HEK293 (cell line): Measurements from ENCODE around the gene RUVBL1.

Source experiments
- CTCF ChIA-PET: fragments of 350-600 bp; formaldehyde crosslinking; extraction: SDS; loops from one replicate; lab custom pipeline; 2021; ENCODE audit warnings: antibody characterized with exemption; lab: Yijun Ruan, JAX
- POLR2A ChIA-PET: fragments of 300-600 bp; formaldehyde crosslinking; extraction: SDS; loops from one replicate; lab custom pipeline; 2020; ENCODE audit warnings: antibody characterized with exemption, inconsistent platforms; lab: Yijun Ruan, JAX
- H3K27ac ChIP-seq: fragments of 200-500 bp; sonication (Bioruptor generic); 2 replicates; pipeline ENCODE4 v1.5.1; 2014; ENCODE audit warnings: low read depth, low read length, control low read depth, inconsistent platforms; ENCODE audit errors: extremely low read depth
- H3K36me3 ChIP-seq, 2 experiments: fragments of 200-500 bp in 1 of 2; sonication (Bioruptor generic) in 1 of 2; 1 replicate in 1 of 2; 2 replicates in 1 of 2; pipeline ENCODE4 v1.5.1; 2014 to 2017; ENCODE audit warnings: inconsistent platforms in 2 of 2, low read length in 2 of 2; ENCODE audit not compliant: control insufficient read depth in 2 of 2, insufficient read depth in 1 of 2
- H3K4me1 ChIP-seq: fragments of 200-500 bp; sonication (Bioruptor generic); 2 replicates; pipeline ENCODE4 v1.5.1; 2014; ENCODE audit warnings: mild to moderate bottlenecking, low read length, inconsistent platforms; ENCODE audit not compliant: control insufficient read depth, insufficient read depth
- H3K4me3 ChIP-seq: 2 replicates; pipeline ENCODE4 v1.5.1; 2011; ENCODE audit warnings: low read depth, mild to moderate bottlenecking, control low read depth, low read length, moderate library complexity
- H3K9me3 ChIP-seq: fragments of 200-500 bp; sonication (Bioruptor generic); 2 replicates; pipeline ENCODE4 v1.5.1; 2014; ENCODE audit warnings: low read depth, low read length, inconsistent platforms; ENCODE audit not compliant: control insufficient read depth, insufficient read depth
- FEZF1 ChIP-seq: fragments of 450-650 bp; formaldehyde crosslinking; IDR thresholded peaks from 2 replicates; pipeline ENCODE4 v1.5.1; 2016; ENCODE audit warnings: missing biosample characterization, missing genetic modification characterization
- GLIS2 ChIP-seq: fragments of 450-650 bp; formaldehyde crosslinking; IDR thresholded peaks from 2 replicates; pipeline ENCODE4 v1.5.1; 2016; ENCODE audit warnings: missing biosample characterization, missing genetic modification characterization
- KLF1 ChIP-seq: fragments of 450-650 bp; formaldehyde crosslinking; IDR thresholded peaks from 2 replicates; pipeline ENCODE4 v1.5.1; 2016; ENCODE audit warnings: missing biosample characterization, missing genetic modification characterization
- PRDM1 ChIP-seq: fragments of 450-650 bp; formaldehyde crosslinking; IDR thresholded peaks from 2 replicates; pipeline ENCODE4; 2016; ENCODE audit warnings: missing biosample characterization, missing genetic modification characterization
- RBAK ChIP-seq: fragments of 450-650 bp; formaldehyde crosslinking; IDR thresholded peaks from 2 replicates; pipeline ENCODE4 v1.5.1; 2016; ENCODE audit warnings: missing biosample characterization, missing genetic modification characterization
- ZFP37 ChIP-seq: fragments of 450-650 bp; formaldehyde crosslinking; IDR thresholded peaks from 2 replicates; pipeline ENCODE4 v1.5.1; 2016; ENCODE audit warnings: missing biosample characterization, missing genetic modification characterization
- ZNF112 ChIP-seq: fragments of 450-650 bp; formaldehyde crosslinking; IDR thresholded peaks from 2 replicates; pipeline ENCODE4 v1.5.0; 2017; ENCODE audit warnings: missing biosample characterization, missing genetic modification characterization
- ZNF114 ChIP-seq: fragments of 450-650 bp; formaldehyde crosslinking; IDR thresholded peaks from 2 replicates; pipeline ENCODE4 v1.5.0; 2017; ENCODE audit warnings: missing biosample characterization, missing genetic modification characterization
- ZNF169 ChIP-seq: fragments of 450-650 bp; formaldehyde crosslinking; IDR thresholded peaks from 2 replicates; pipeline ENCODE4 v1.5.1; 2016; ENCODE audit warnings: missing biosample characterization, missing genetic modification characterization
- ZNF184 ChIP-seq: fragments of 450-650 bp; IDR thresholded peaks from 2 replicates; pipeline ENCODE4 v1.5.1; 2018; ENCODE audit warnings: missing biosample characterization, mild to moderate bottlenecking, missing genetic modification characterization
- ZNF2 ChIP-seq: fragments of 450-650 bp; formaldehyde crosslinking; IDR thresholded peaks from 2 replicates; pipeline ENCODE4 v1.5.1; 2016; ENCODE audit warnings: missing biosample characterization, missing genetic modification characterization
- ZNF214 ChIP-seq: fragments of 450-650 bp; formaldehyde crosslinking; IDR thresholded peaks from 2 replicates; pipeline ENCODE4 v1.5.1; 2017; ENCODE audit warnings: missing biosample characterization, mild to moderate bottlenecking, missing genetic modification characterization, borderline replicate concordance
- ZNF248 ChIP-seq: fragments of 450-650 bp; formaldehyde crosslinking; IDR thresholded peaks from 2 replicates; pipeline ENCODE4 v1.5.1; 2017; ENCODE audit warnings: missing biosample characterization, missing genetic modification characterization
- ZNF302 ChIP-seq: fragments of 450-650 bp; formaldehyde crosslinking; IDR thresholded peaks from 2 replicates; pipeline ENCODE4 v1.5.1; 2016; ENCODE audit warnings: missing biosample characterization, missing genetic modification characterization, low read depth
- ZNF354C ChIP-seq: fragments of 450-650 bp; formaldehyde crosslinking; IDR thresholded peaks from 2 replicates; pipeline ENCODE4 v1.5.1; 2016; ENCODE audit warnings: missing biosample characterization, missing genetic modification characterization, low read depth, borderline replicate concordance
- ZNF394 ChIP-seq: fragments of 450-650 bp; formaldehyde crosslinking; IDR thresholded peaks from 2 replicates; pipeline ENCODE4 v1.5.1; 2016; ENCODE audit warnings: missing biosample characterization, missing genetic modification characterization, mild to moderate bottlenecking, moderate library complexity, borderline replicate concordance
- ZNF416 ChIP-seq: fragments of 450-650 bp; formaldehyde crosslinking; IDR thresholded peaks from 2 replicates; pipeline ENCODE4 v1.5.1; 2016; ENCODE audit warnings: missing biosample characterization, missing genetic modification characterization
- ZNF423 ChIP-seq: fragments of 450-650 bp; formaldehyde crosslinking; IDR thresholded peaks from 2 replicates; pipeline ENCODE4 v1.5.1; 2016; ENCODE audit warnings: missing biosample characterization, missing genetic modification characterization
- ZNF48 ChIP-seq: fragments of 450-650 bp; formaldehyde crosslinking; IDR thresholded peaks from 2 replicates; pipeline ENCODE4 v1.5.1; 2016; ENCODE audit warnings: missing biosample characterization, missing genetic modification characterization
- ZNF658 ChIP-seq: fragments of 450-650 bp; formaldehyde crosslinking; IDR thresholded peaks from 2 replicates; pipeline ENCODE4; 2016; ENCODE audit warnings: missing biosample characterization, missing genetic modification characterization
- ZNF677 ChIP-seq: fragments of 450-650 bp; IDR thresholded peaks from 2 replicates; pipeline ENCODE4 v1.5.0; 2018; ENCODE audit warnings: missing biosample characterization, mild to moderate bottlenecking, missing genetic modification characterization, moderate library complexity
- ZNF768 ChIP-seq: fragments of 450-650 bp; formaldehyde crosslinking; IDR thresholded peaks from 2 replicates; pipeline ENCODE4 v1.5.1; 2018; ENCODE audit warnings: missing biosample characterization, mild to moderate bottlenecking, missing genetic modification characterization
- ZNF776 ChIP-seq: fragments of 450-650 bp; formaldehyde crosslinking; IDR thresholded peaks from 2 replicates; pipeline ENCODE4 v1.5.0; 2017; ENCODE audit warnings: missing biosample characterization, missing genetic modification characterization, borderline replicate concordance
- ZNF843 ChIP-seq: fragments of 450-650 bp; formaldehyde crosslinking; IDR thresholded peaks from 2 replicates; pipeline ENCODE4 v1.5.1; 2016; ENCODE audit warnings: missing biosample characterization, missing genetic modification characterization
- TF ChIP-seq, protein P1 (sequence below): fragments of 450-650 bp; formaldehyde crosslinking; IDR thresholded peaks from 2 replicates; pipeline ENCODE4 v1.5.1; 2017; ENCODE audit warnings: missing biosample characterization, missing genetic modification characterization
- TF ChIP-seq, protein P2 (sequence below): fragments of 450-650 bp; formaldehyde crosslinking; IDR thresholded peaks from 2 replicates; pipeline ENCODE4 v1.5.1; 2017; ENCODE audit warnings: missing biosample characterization, missing genetic modification characterization

Gene RUVBL1

DNA sequence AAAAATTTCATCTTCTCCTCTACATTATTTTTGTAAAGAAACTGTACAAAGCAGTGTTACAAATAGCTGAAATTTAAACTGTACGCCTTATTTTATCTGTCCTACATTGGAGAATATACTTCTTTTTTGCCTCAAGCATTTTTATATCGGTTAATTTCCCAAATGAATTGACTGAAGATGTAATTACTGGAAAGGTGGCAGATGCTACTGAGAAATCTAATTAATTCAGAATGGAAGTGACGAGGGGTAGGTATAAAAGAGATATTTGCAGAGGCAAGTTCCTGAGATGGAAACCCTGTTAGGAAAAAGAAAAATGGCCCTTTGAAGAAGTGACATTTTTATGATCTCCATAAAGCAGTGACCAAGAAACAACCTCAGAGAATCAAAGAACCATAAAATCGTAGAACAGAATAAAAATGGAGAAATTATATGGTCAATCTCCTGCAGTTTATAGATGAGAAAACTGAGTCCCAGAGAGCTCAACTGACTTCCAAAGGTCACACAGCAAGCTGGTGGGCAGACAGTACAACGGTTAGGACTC, 20.4 kb downstream of the RUVBL1 start:
- H3K27ac ChIP-seq = no peak overlapping the region
- ChIA-PET CTCF (interaction anchor here (0.6 to 1.6 kb wide), 3 partner anchors 12 to 30 kb away, joined by 3 to 5 read pairs (median 3); no protein-coding TSS in a partner anchor), POLR2A (no interaction called here)
- no peak overlapping the region for H3K4me3 ChIP-seq
- no peaks in the 10 kb centered on the region for H3K9me3 ChIP-seq
- H3K4me1 ChIP-seq = no peaks in the 10 kb centered on the region
- TF ChIP-seq ZFP37 (tag by site-specific recombination) (no peak), RBAK (tag by site-specific recombination) (no peak), ZNF214 (tag by site-specific recombination) (no peak), ZNF768 (tag by site-specific recombination) (peak; percentile 55; the same call in 1 of the 2 replicates)
- TF ChIP-seq, protein P1, sequence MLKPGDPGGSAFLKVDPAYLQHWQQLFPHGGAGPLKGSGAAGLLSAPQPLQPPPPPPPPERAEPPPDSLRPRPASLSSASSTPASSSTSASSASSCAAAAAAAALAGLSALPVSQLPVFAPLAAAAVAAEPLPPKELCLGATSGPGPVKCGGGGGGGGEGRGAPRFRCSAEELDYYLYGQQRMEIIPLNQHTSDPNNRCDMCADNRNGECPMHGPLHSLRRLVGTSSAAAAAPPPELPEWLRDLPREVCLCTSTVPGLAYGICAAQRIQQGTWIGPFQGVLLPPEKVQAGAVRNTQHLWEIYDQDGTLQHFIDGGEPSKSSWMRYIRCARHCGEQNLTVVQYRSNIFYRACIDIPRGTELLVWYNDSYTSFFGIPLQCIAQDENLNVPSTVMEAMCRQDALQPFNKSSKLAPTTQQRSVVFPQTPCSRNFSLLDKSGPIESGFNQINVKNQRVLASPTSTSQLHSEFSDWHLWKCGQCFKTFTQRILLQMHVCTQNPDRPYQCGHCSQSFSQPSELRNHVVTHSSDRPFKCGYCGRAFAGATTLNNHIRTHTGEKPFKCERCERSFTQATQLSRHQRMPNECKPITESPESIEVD (tag by site-specific recombination) = peak; percentile 51; the same call in 1 of the 2 replicates
- H3K36me3 ChIP-seq = peaks cover 0 to 84% of the 10 kb centered on the region in 2 experiments; a peak in 1 of 3 replicates

DNA sequence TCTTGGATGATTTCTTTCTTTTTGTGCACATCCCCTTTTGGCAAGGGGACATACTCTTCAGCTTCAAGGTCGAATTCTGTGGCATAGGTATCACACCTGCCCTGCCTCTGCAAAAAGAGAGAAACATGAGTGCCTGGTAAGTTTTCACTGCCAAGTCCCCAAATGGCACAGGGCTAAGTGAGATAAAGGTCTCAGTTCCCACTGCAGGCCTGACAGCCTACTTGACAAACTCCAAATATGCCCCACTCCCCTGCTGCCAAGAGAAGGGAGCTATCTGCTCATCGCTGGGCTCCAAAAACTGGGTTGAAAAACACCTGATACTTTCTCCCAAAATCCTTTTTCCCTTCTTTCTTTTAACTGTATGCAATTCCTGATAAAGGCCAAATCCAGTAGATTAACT, 23.0 kb downstream of the RUVBL1 start:
- CTCF ChIA-PET = no interaction called here
- no peak for TF ChIP-seq ZNF248 (tag by site-specific recombination)
- no peak for TF ChIP-seq FEZF1 (tag by site-specific recombination)
- POLR2A ChIA-PET = no interaction called here

DNA sequence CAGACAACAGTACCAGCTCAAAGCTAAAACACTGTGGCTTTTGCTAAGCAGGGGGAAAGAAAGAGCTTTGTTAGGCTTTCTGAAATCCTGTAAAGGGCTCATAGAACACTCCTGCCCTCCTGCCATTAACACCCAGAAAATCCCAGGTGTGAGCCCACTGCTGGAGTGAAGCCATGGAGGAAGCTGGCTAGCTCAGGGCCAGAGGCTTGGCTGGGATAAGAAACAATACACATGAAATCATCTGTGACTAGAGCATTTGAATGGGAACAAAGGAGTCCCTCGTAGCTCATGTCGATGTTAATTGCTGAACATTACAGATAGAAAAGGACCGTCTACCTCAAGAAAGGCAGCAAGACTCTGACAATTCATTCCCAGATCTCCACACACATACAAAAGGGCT, 23.5 kb downstream of the RUVBL1 start:
- CTCF ChIA-PET = interaction anchor here (0.5 kb wide), 1 partner anchor 13 kb away, joined by 3 read pairs; no protein-coding TSS in a partner anchor
- H3K9me3 ChIP-seq = no peaks in the 10 kb centered on the region
- H3K4me3 ChIP-seq = no peak overlapping the region
- POLR2A ChIA-PET = interaction anchor here (1.1 kb wide), 1 partner anchor 23 kb away, joined by 4 read pairs; the partner anchor contains the start of gene RUVBL1
- H3K4me1 ChIP-seq = no peaks in the 10 kb centered on the region
- H3K27ac ChIP-seq = no peak overlapping the region
- TF ChIP-seq GLIS2 = no peak
- no peak for TF ChIP-seq ZNF394 (tag by site-specific recombination)
- TF ChIP-seq ZFP37 (tag by site-specific recombination) = no peak
- peaks cover 0 to 94% of the 10 kb centered on the region in 2 experiments; a peak in 1 of 3 replicates for H3K36me3 ChIP-seq

More for the DNA sequence above, 23.0 kb downstream of the RUVBL1 start:
- H3K36me3 ChIP-seq = peaks cover 0 to 89% of the 10 kb centered on the region in 2 experiments; a peak in 1 of 3 replicates
- H3K9me3 ChIP-seq = no peaks in the 10 kb centered on the region
- H3K4me1 ChIP-seq = no peaks in the 10 kb centered on the region
- H3K27ac ChIP-seq = no peak overlapping the region
- H3K4me3 ChIP-seq = no peak overlapping the region

DNA sequence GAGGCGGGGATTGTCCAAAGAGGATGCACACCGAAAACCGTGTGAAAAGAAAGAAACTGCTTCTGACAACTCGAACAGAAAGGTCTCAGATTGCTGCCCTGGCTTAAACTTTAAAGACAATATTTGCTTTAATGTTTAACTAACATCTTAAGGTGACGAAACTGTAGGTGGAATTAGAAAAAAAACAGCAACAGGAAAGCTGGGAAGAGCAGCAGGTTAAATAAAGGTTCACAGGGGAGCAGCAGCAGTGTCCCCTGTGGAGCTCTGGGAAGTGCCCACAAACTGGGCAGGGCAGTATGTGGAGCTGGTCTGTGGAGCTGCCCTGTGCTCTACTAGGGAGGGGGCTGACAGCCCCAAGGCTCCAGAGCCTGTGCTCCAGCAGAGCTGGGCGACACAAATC, 25.4 kb downstream of the RUVBL1 start:
- ChIA-PET CTCF (interaction anchor here (0.6 to 1.2 kb wide), 2 partner anchors 35 to 406 kb away, joined by 3 to 5 read pairs; no protein-coding TSS in a partner anchor), POLR2A (no interaction called here)
- Histone ChIP-seq H3K36me3 (peaks cover 0 to 98% of the 10 kb centered on the region in 2 experiments; a peak in 1 of 3 replicates), H3K4me3 (no peak overlapping the region), H3K4me1 (no peaks in the 10 kb centered on the region), H3K9me3 (no peaks in the 10 kb centered on the region), H3K27ac (no peak overlapping the region)
- TF ChIP-seq ZNF843 = no peak
- TF ChIP-seq PRDM1 = no peak
- TF ChIP-seq ZNF48 (tag by site-specific recombination) = no peak
- no peak for TF ChIP-seq KLF1 (tag by site-specific recombination)
- no peak for TF ChIP-seq ZNF112 (tag by site-specific recombination)
- no peak for TF ChIP-seq ZNF354C (tag by site-specific recombination)
- no peak for TF ChIP-seq ZNF776 (tag by site-specific recombination)
- no peak for TF ChIP-seq ZNF423 (tag by site-specific recombination)
- no peak for TF ChIP-seq ZNF658 (tag by site-specific recombination)
- TF ChIP-seq, protein P2, sequence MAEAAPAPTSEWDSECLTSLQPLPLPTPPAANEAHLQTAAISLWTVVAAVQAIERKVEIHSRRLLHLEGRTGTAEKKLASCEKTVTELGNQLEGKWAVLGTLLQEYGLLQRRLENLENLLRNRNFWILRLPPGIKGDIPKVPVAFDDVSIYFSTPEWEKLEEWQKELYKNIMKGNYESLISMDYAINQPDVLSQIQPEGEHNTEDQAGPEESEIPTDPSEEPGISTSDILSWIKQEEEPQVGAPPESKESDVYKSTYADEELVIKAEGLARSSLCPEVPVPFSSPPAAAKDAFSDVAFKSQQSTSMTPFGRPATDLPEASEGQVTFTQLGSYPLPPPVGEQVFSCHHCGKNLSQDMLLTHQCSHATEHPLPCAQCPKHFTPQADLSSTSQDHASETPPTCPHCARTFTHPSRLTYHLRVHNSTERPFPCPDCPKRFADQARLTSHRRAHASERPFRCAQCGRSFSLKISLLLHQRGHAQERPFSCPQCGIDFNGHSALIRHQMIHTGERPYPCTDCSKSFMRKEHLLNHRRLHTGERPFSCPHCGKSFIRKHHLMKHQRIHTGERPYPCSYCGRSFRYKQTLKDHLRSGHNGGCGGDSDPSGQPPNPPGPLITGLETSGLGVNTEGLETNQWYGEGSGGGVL (tag by site-specific recombination) = no peak
- no peak for TF ChIP-seq ZNF2 (tag by site-specific recombination)
- no peak for TF ChIP-seq ZNF169 (tag by site-specific recombination)
- no peak for TF ChIP-seq GLIS2
- TF ChIP-seq ZNF114 (tag by site-specific recombination) = no peak
- no peak for TF ChIP-seq ZNF302 (tag by site-specific recombination)
- no peak for TF ChIP-seq ZNF677 (tag by site-specific recombination)
- TF ChIP-seq ZNF416 = no peak
- no peak for TF ChIP-seq ZNF184 (tag by site-specific recombination)
